ENCODE results near the gene DHX34. TPM values are rescaled to one million over a fixed set of nuclear protein-coding genes. Genes with fewer than 3 reads are reported as not detected.
"Not testable (repeated sequence)": the region's sequence is repeated elsewhere in the genome, so short reads cannot be mapped to it uniquely, and the experiment has no call there.

DHX34 gene
- polyA plus RNA-seq, 3 donors: 3.4 to 34.4 (median 3.8) TPM

- Histone ChIP-seq H3K4me2 (replicated peaks; ENCODE audit: extremely low read depth, low read length, poor library complexity, severe bottlenecking) (no peak overlapping the region), H3K9me3 (replicated peaks in 1 of 2; ENCODE audit: control insufficient read depth in 1 of 2, insufficient read depth in 1 of 2, low read length in 2 of 2) (no peaks in the 10 kb centered on the region), H3K79me2 (ENCODE audit: insufficient read depth, low read length) (peaks cover 3% of the 10 kb centered on the region), H2AFZ (ENCODE audit: insufficient read depth, low read depth, low read length, poor library complexity, severe bottlenecking) (no peak overlapping the region), H3K36me3 (replicated peaks in 1 of 2; ENCODE audit: control insufficient read depth in 1 of 2, insufficient read depth in 2 of 2, low read length in 2 of 2) (peaks cover 16 to 31% of the 10 kb centered on the region in 2 donors), H4K20me1 (ENCODE audit: insufficient read depth, low read length) (no peaks in the 10 kb centered on the region), H3K27ac (ENCODE audit: low read depth in 1 of 2, low read length in 2 of 2) (no peak overlapping the region), H3K9ac (ENCODE audit: insufficient read depth, low read length, poor library complexity, severe bottlenecking) (no peak overlapping the region), H3K4me3 (replicated peaks in 1 of 3; ENCODE audit: low read depth in 2 of 3, low read length in 3 of 3) (no peak overlapping the region), H3K4me1 (ENCODE audit: control insufficient read depth in 1 of 2, insufficient read depth in 2 of 2, low read length in 2 of 2) (peaks cover 18 to 22% of the 10 kb centered on the region in 2 donors), H3K27me3 (ENCODE audit: control insufficient read depth in 2 of 2, insufficient read depth in 2 of 2, low read length in 2 of 2) (no peaks in the 10 kb centered on the region)
- H3K27ac Mint-ChIP-seq: no peak overlapping the region
- H3K4me3 Mint-ChIP-seq: no peak overlapping the region
- intact Hi-C loops (cut with micrococcal nuclease): no loop called here
- TF ChIP-seq CTCF (IDR thresholded peaks at IDR 0.05): no peak
- peaks cover 3 to 7% (median 5%) of the 10 kb centered on the region in 3 donors for H3K27me3 Mint-ChIP-seq (ENCODE audit: low read depth in 3 of 3)
- peaks cover 32 to 49% of the 10 kb centered on the region in 2 donors for H3K36me3 Mint-ChIP-seq
- peaks cover 0 to 15% (median 5%) of the 10 kb centered on the region in 7 donors for H3K9me3 Mint-ChIP-seq
- peaks cover 27% of the 10 kb centered on the region for H3K4me1 Mint-ChIP-seq
- 71% methylated on average over 1 of the region's 1 CpG for WGBS (ENCODE audit: insufficient coverage)
- no peak for DNase-seq
Measured at GRCh38 chr19:47344425-47344824, 4.7 kb upstream of the DHX34 start.

- intact Hi-C loops (cut with micrococcal nuclease): loop anchor here (5.0 kb wide), 2 partner anchors 39 to 49 kb away; partner anchors contain the start of gene C5AR1 (in 1 of the 2)
- Mint-ChIP-seq H3K4me1 (peaks cover 34% of the 10 kb centered on the region), H3K9me3 (peaks cover 0 to 12% (median 6%) of the 10 kb centered on the region in 7 donors), H3K36me3 (peaks cover 29 to 42% of the 10 kb centered on the region in 2 donors)
- not testable (repeated sequence) for H3K27ac ChIP-seq (ENCODE audit: low read depth in 1 of 2, low read length in 2 of 2); H3K27ac Mint-ChIP-seq; H3K4me3 Mint-ChIP-seq; H3K4me2 ChIP-seq (replicated peaks; ENCODE audit: extremely low read depth, low read length, poor library complexity, severe bottlenecking); H3K4me3 ChIP-seq (replicated peaks in 1 of 3; ENCODE audit: low read depth in 2 of 3, low read length in 3 of 3); H3K9ac ChIP-seq (ENCODE audit: insufficient read depth, low read length, poor library complexity, severe bottlenecking); H4K20me1 ChIP-seq (ENCODE audit: insufficient read depth, low read length); DNase-seq; H2AFZ ChIP-seq (ENCODE audit: insufficient read depth, low read depth, low read length, poor library complexity, severe bottlenecking); H3K27me3 Mint-ChIP-seq (ENCODE audit: low read depth in 3 of 3); H3K27me3 ChIP-seq (ENCODE audit: control insufficient read depth in 2 of 2, insufficient read depth in 2 of 2, low read length in 2 of 2); H3K9me3 ChIP-seq (replicated peaks in 1 of 2; ENCODE audit: control insufficient read depth in 1 of 2, insufficient read depth in 1 of 2, low read length in 2 of 2)
- Histone ChIP-seq H3K36me3 (replicated peaks in 1 of 2; ENCODE audit: control insufficient read depth in 1 of 2, insufficient read depth in 2 of 2, low read length in 2 of 2) (peaks cover 10 to 23% of the 10 kb centered on the region in 2 donors), H3K79me2 (ENCODE audit: insufficient read depth, low read length) (peaks cover 17% of the 10 kb centered on the region), H3K4me1 (ENCODE audit: control insufficient read depth in 1 of 2, insufficient read depth in 2 of 2, low read length in 2 of 2) (peaks cover 29 to 38% of the 10 kb centered on the region in 2 donors)
- WGBS (ENCODE audit: insufficient coverage): 98% methylated on average over 5 of the region's 6 CpGs
Measured at GRCh38 chr19:47346024-47346423, 3.1 kb upstream of the DHX34 start.
